ENCODE results near the gene SLC5A2. TPM values are rescaled to one million over a fixed set of nuclear protein-coding genes. Genes with fewer than 3 reads are reported as not detected.
"Not testable (repeated sequence)": the region's sequence is repeated elsewhere in the genome, so short reads cannot be mapped to it uniquely, and the experiment has no call there.

Gene SLC5A2
- total RNA-seq, 1 experiment from 2014 or later, result not detected

DNA sequence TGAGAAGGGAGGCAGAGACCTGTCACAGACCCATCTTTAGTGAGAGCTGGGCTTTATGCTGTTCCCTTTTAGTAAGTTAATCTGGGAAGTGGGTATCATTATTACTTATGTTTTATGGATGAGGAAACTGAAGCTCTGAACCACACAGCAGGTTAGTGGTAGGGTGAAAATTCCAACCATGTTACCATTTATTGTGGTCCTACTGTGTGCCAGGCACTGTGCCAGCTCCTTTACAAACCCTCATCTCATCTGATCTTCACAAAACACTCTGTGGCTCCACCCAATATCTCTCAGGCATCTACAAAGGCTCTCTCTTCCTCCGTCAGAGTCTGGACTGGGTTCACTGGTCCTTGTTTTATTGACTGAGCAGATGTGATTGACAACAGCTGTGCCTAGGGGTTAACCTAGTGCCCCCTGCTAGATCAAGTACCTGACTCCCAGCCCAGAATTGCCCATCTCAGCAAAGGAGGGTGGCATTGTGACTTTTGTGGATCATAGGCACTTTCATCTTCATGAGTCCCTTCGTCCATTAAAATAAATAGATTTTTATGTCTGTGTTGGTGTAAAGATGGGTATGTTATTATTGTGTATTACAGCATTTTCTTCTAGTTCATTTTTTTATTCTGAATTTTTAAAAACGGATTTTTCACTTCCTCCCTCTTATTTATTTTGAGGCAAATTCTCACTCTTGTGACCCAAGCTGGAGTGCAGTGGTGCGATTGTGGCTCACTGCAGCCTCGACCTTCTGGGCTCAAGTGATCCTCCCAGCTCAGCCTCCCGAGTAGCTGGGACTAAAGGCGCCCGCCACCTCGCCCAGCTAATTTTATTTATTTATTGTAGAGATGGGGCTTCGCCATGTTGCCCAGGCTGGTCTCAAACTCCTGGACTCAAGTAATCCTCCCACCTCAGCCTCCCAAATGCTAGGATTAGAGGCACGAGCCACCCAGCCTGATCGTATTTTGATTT, 7.9 kb upstream of the SLC5A2 start:
- no peak for DNase-seq (ENCODE audit: low read depth)

DNA sequence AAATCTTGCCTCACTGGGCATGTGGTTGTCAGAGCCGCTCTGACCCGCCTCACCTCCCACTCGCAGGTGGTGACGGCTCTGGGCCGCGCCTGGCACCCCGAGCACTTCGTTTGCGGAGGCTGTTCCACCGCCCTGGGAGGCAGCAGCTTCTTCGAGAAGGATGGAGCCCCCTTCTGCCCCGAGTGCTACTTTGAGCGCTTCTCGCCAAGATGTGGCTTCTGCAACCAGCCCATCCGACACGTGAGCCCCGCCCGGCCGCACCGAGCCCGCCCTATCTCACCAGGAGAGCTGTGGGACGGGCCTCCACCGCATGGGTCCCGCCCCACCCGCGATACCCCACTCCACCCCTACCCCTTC, 7.0 kb upstream of the SLC5A2 start:
- DNase-seq (ENCODE audit: low read depth), result no peak

DNA sequence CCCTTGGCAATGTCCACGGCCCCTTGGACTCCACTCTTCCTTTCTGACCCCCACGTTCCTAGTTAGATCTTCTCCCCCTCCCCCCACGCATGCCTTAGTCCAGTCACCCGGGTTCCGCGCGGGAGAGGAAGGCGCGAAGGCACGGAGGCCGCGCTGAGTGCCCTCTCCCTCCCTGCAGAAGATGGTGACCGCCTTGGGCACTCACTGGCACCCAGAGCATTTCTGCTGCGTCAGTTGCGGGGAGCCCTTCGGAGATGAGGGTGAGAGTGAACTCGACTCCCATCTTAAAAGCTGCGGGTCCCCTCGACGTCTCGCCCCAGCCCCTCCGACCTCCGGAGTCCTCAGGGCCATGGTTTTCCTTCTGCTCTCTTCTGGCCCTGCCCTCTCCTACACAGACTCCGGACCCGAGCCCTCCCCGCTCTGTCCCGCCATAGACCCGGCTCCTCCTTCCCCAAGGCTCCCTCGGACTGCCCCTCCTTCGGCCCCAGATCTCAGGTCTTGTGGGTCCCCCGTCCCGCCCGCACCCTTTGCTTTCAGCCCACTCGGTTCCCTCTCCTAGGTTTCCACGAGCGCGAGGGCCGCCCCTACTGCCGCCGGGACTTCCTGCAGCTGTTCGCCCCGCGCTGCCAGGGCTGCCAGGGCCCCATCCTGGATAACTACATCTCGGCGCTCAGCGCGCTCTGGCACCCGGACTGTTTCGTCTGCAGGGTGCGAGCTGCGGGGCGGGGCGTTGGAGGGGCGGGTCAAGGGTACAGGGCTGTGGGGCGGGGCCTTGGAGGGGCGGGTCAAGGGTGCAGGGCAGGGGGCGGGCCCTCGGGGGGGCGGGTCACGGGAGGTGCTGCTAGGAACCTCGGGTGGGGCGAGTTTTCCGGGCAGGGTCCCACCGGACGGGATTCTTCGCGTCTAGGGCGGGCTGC, 6.4 kb upstream of the SLC5A2 start:
- no peak for DNase-seq (ENCODE audit: low read depth)

DNA sequence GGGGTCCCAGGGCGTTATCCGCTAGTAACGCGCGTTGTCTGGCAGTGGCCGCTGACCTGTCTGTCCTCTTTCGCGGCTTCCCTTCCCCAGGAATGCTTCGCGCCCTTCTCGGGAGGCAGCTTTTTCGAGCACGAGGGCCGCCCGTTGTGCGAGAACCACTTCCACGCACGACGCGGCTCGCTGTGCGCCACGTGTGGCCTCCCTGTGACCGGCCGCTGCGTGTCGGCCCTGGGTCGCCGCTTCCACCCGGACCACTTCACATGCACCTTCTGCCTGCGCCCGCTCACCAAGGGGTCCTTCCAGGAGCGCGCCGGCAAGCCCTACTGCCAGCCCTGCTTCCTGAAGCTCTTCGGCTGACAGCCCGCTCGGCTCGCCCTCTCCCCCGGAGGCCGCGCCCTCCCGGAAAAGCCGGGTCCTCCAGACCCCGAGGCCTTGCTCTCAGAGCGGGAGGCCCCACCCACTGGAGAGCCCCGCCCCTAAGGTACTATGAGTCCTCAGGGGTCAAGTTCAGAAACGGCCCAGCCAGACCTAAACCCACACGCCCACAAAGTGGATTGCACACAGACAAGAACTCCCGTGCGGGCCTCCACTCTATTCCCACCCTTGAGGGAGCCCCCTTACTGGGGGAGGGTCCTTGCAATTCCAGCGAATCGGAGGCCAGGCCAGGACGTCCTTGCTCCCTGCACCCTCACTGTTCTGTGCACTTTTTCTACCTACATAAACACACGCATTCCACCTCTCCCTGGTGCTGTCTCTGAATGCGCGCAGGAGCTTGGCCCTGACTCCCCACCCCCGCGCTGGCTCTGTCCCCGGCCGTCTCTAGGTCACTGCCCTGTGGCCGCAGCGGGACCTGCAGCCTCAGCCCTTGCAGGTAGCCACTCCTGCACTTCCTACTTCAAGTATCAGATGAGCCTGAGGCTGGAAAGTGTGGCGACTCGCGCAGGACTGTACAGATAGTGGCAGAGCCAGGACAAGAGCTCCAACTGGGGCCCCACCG, 5.4 kb upstream of the SLC5A2 start:
- DNase-seq (ENCODE audit: low read depth), result no peak

DNA sequence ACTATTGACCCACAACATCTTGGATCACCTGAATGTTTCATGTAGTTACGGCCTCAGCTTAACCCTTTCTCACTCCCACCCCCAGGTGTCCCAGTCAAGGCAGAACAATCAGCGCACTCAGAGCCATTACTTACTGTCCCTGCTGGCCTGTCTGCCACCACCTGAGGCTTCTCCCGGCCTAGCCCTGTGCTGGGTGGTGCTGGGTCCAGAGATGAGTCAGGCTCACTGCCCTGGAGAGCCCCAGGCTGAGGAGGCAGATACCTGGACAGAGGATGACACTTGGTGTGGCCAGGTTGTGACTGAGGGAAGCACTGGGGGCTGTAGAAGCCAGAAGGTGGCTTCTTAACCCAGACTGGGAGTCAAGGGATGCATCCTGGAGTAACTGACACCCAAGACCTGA, 4.0 kb upstream of the SLC5A2 start:
- DNase-seq (ENCODE audit: low read depth), result no peak

DNA sequence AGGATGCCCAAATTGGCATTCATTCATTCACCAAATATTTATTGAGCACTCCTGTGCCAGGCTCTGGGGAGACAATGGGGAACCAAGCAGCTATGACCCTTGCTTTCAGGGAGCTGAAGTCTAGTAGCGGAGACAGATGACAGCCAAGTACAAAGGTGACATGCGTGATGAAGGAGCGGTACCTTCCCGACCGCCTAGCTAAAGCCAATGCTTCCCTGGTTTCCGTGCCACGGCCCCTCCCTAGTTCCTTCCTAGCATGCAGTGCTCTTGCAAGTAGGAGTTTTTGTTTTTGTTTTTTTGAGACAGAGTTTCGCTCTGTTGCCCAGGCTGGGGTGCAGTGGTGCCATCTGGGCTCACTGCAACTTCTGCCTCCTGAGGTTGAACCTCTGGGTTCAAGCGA, 3.2 kb upstream of the SLC5A2 start:
- DNase-seq (ENCODE audit: low read depth), result no peak

DNA sequence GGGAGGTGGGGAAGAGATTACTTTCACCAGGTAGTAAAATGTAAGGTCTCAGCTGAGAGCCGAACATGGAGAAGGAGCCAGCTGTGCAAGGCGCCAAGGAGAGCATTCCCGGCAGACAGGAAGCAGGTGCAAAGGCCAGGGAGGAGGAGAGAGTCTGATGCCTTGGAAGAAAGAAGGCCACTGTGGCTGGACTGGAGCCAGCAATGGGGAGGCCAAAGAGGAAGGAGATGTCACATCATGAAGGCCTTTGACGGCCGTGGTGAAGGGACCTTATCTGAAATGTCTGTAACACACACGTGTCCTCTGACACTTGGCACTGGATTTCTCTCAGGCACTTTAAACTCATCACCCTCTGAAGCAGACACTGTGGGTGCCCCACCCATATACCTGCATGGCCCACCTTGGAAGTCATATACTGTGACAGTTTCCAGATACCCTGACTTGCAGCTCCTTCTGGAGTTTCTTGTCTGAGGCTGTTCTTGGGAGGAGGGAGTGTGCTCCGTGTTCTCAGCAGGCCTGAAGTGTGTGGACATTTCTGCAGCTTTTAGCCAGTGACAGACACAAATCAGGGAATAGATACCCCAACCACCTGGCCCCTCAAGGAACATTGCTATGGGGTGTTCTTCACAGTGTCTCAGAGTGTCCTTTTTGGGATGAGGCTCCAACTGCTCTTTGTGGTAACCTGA, 1.9 kb upstream of the SLC5A2 start:
- DNase-seq (ENCODE audit: low read depth), result no peak

DNA sequence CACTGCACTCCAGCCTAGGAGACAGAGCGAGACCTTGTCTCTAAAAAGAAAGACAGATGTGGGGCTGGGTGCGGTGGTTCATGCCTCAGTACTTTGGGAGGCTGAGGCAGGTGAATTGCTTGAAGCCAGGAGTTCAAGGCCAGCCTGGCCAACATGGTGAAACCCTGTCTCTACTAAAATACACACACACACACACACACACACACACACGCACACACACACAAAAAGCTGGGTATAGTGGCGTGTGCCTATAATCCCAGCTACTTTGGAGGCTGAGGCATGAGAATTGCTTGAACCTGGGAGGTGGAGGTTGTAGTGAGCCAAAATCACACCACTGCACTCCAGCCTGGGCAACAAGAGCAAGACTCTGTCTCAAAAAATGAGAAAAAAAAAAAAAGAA, 1.1 kb downstream of the SLC5A2 start:
- DNase-seq (ENCODE audit: low read depth), result not testable (repeated sequence)

DNA sequence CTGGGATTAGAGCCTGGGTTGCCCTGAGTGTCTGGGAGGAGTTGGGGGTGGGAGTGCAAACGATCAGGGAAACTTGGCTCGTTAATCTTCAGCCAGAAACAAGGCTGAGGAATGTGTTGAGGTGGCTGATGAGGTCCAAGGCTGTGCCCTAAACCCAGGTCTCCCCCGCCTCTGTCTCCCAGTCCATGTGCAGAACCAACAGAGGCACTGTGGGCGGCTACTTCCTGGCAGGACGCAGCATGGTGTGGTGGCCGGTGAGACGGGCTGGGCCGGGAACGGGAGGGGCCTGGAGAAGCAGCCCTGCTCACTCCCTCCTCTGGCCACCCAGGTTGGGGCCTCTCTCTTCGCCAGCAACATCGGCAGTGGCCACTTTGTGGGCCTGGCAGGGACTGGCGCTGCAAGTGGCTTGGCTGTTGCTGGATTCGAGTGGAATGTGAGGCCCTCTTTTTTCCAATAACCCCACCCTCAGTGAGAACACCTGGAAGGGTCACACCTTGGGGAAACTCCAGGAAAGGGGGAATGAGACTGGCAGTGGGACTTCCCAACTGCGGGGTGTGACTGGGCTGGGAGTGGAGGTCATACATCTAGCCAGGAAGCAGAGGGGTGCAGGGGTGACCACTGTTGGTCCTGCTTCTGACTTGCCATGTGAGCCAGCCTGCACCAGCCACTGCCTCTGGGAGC, 1.7 kb downstream of the SLC5A2 start:
- no peak for DNase-seq (ENCODE audit: low read depth)

DNA sequence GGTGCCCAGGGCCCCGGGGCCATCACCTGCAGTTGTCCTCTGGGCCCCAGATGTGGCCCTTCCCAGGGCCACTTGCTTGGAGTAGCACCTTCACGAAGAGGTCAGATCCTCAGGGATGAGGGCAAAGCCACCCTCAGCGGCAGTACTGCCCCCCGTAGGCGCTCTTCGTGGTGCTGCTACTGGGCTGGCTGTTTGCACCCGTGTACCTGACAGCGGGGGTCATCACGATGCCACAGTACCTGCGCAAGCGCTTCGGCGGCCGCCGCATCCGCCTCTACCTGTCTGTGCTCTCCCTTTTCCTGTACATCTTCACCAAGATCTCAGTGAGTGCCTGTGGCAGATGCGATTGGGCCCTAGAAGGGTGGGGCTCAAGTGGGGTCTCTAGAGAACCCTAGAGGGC, 2.6 kb downstream of the SLC5A2 start:
- DNase-seq (ENCODE audit: low read depth), result no peak

DNA sequence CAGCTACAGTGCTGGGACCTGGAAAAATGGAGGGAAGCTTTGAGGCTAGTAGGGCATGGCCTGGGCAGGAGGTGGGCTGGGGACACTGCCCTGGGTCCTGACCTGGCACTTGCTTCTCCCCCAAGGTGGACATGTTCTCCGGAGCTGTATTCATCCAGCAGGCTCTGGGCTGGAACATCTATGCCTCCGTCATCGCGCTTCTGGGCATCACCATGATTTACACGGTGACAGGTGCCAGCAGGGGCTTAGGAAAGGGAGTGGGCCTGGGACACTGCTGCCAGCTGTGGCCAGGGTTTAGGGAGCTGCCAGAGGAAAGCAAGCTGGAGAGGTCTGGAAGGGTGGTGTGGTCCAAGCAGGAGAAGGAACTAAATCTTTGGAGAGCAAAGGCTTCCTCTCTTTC, 3.1 kb downstream of the SLC5A2 start:
- no peak for DNase-seq (ENCODE audit: low read depth)

DNA sequence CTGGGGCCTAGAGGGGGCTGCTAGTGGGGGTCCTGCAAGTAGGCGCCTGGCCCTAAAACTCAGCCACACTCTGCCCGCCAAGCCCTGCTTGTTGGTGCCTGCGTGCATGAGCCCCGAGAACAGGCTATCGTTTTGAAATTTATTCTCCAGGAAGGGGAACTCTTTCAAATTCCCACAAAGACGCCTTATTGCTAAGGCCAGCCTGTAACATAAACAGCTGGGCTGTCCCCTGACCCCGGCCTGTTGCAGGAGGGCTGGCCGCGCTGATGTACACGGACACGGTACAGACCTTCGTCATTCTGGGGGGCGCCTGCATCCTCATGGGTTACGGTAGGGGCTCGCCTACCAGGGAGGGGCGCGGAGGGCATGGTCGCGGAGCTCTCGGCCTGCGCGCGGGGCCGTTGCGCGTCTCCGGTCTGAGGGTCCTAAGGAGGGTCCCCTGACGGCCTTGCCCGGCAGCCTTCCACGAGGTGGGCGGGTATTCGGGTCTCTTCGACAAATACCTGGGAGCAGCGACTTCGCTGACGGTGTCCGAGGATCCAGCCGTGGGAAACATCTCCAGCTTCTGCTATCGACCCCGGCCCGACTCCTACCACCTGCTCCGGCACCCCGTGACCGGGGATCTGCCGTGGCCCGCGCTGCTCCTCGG, 4.3 kb downstream of the SLC5A2 start:
- DNase-seq (ENCODE audit: low read depth), result no peak

DNA sequence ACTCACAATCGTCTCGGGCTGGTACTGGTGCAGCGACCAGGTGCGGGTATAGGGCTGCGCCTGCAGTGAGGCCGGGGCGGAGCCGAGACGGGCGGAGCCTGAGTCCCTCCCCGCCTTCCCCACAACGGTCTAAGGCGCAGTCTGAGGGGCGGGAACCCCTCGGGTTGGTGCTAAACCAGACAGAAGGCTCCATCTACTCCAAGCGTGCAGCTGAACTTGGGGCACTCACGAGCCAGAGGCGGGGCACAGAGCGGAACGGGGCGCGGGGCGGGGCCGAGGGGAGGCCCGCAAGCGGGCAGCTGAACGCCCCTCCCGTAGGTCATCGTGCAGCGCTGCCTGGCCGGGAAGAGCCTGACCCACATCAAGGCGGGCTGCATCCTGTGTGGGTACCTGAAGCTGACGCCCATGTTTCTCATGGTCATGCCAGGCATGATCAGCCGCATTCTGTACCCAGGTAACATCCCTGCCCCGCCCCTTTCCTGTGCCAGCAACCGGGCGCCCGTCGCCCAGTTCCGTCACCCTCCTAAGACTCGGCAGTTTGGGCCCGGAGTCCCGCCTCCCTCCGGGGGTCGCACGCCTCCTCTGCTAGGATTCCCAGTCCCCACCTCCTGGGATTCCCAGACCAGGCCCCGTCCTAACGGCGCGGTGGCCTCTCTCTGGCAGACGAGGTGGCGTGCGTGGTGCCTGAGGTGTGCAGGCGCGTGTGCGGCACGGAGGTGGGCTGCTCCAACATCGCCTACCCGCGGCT, 5.0 kb downstream of the SLC5A2 start:
- peak; percentile 24 for DNase-seq (ENCODE audit: low read depth)

DNA sequence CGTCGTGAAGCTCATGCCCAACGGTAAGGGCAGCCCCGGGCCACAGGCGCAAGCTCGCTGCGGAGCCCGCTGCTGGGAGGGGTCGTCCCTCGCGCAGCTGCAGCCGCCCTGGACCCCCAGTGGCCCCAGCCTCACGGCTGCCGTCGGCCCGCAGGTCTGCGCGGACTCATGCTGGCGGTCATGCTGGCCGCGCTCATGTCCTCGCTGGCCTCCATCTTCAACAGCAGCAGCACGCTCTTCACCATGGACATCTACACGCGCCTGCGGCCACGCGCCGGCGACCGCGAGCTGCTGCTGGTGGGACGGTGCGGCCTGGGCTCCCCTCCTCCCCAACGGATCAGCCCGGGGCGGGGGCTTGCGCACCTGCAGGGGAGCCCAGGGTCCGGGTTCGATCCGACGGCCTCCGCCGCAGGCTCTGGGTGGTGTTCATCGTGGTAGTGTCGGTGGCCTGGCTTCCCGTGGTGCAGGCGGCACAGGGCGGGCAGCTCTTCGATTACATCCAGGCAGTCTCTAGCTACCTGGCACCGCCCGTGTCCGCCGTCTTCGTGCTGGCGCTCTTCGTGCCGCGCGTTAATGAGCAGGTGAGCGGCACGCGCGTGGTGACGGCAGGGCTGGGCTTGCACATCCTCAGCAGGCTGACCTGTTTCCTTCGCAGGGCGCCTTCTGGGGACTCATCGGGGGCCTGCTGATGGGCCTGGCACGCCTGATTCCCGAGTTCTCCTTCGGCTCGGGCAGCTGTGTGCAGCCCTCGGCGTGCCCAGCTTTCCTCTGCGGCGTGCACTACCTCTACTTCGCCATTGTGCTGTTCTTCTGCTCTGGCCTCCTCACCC, 5.8 kb downstream of the SLC5A2 start:
- DNase-seq (ENCODE audit: low read depth), result no peak

DNA sequence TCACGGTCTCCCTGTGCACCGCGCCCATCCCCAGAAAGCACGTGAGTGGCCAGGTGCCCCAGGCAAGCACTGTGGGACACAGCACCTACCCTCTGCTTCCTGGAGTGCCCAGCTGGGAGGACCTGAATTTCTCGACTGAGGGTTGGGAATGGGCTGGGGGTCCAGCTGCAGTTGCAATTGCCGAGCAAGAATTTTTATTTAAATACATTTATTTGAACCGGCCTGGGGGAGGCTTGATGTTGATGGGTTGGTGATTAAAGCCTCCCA, 6.3 kb downstream of the SLC5A2 start:
- no peak for DNase-seq (ENCODE audit: low read depth)

DNA sequence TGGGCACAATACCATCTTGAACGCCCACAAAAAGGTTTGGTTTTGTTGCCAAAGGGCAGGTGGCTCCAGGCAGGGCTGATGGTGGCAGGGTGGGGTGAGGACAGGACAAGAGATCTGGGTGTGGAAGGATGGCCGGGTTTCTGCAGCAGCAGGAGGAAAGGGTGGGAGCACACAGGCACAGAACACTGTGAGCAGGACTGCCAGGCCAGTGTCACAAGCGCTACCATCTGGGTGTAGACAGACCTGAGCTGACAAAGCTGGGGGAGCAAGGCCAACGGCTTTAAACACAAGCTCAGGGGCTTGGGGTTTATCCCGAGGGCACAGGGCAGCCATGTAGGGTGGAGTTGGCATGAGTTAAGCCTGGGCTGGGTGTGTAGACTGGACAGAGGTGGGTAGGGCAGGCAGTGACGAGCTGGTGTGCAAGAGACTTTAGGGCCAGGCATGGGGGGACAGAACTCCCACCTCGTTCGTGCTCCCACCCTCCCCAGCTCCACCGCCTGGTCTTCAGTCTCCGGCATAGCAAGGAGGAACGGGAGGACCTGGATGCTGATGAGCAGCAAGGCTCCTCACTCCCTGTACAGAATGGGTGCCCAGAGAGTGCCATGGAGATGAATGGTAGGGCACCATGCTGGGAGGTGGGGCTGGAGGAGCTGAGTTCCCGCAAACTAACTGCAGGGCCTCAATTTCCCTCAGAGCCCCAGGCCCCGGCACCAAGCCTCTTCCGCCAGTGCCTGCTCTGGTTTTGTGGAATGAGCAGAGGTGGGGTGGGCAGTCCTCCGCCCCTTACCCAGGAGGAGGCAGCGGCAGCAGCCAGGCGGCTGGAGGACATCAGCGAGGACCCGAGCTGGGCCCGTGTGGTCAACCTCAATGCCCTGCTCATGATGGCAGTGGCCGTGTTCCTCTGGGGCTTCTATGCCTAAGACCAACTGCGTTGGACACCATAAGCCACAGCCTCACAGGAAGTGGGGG, 7.0 kb downstream of the SLC5A2 start:
- DNase-seq (ENCODE audit: low read depth), result no peak
